Upper lobe of left lung (tissue), 6 donors: ENCODE measurements around the gene RBM41. TPM values are rescaled to one million over a fixed set of nuclear protein-coding genes. Genes with fewer than 3 reads are reported as not detected.
A peak's percentile ranks its signal among the peaks of the same experiment; 100 is the strongest.

ENCODE experiments used
- ATAC-seq, 2 donors: fragments of 200-7000 bp; cut with Tn5 transposase; one replicate each; pipeline ENCODE4 v1.9.1; 2022; ENCODE audit warnings: mild to moderate bottlenecking in 2 of 2, moderate library complexity in 2 of 2; ENCODE audit not compliant: low FRiP score in 2 of 2
- DNase-seq, 2 donors: peaks; one replicate each; pipeline ENCODE4 v3.0.0-alpha.2; 2019 to 2020
- H3K27ac ChIP-seq, 4 donors: fragments of 200-600 bp; sonication (generic); one replicate each; pipeline ENCODE4 v1.5.1; 2016 to 2019
- H3K27me3 ChIP-seq, 4 donors: fragments of 200-600 bp; sonication (generic); one replicate each; pipeline ENCODE4 v1.5.1; 2017 to 2019
- H3K36me3 ChIP-seq, 4 donors: fragments of 200-600 bp; sonication (generic); one replicate each; pipeline ENCODE4 v1.5.1; 2016 to 2019
- H3K4me1 ChIP-seq, 4 donors: fragments of 200-600 bp; sonication (generic); one replicate each; pipeline ENCODE4 v1.5.1; 2018 to 2019
- H3K4me3 ChIP-seq, 4 donors: fragments of 200-600 bp; sonication (generic); one replicate each; pipeline ENCODE4 v1.5.1; 2017 to 2019; ENCODE audit warnings: mild to moderate bottlenecking in 2 of 4, moderate library complexity in 1 of 4
- H3K9me3 ChIP-seq, 4 donors: fragments of 200-600 bp; sonication (generic); one replicate each; pipeline ENCODE4 v1.5.1; 2018 to 2019
- CTCF ChIP-seq, 6 experiments: fragments of 450-650 bp in 4 of 6; fragments of 200-600 bp in 2 of 6; sonication (generic) in 2 of 6; IDR thresholded peaks; one replicate each; pipeline ENCODE4 v1.5.1; 2016 to 2019; ENCODE audit warnings: antibody characterized with exemption in 6 of 6
- EP300 ChIP-seq, 4 donors: sonication (generic); formaldehyde crosslinking; IDR thresholded peaks; one replicate each; pipeline ENCODE4 v1.5.1; 2017; ENCODE audit warnings: antibody characterized with exemption in 4 of 4, control low read depth in 2 of 4
- POLR2A ChIP-seq, 4 donors: fragments of 450-650 bp; IDR thresholded peaks; one replicate each; pipeline ENCODE4 v1.5.1; 2016 to 2017; ENCODE audit warnings: antibody characterized with exemption in 4 of 4, mild to moderate bottlenecking in 2 of 4
- POLR2AphosphoS5 ChIP-seq, 2 donors: sonication (generic); formaldehyde crosslinking; IDR thresholded peaks; one replicate each; pipeline ENCODE4 v1.5.1; 2017; ENCODE audit warnings: antibody characterized with exemption in 2 of 2
- WGBS, 2 donors: methylation state at CpG; one replicate each; pipeline ENCODE4 v1.1.5; 2017 to 2018; 5-methylcytosine and 5-hydroxymethylcytosine counted together
- total RNA-seq, 6 donors: library from RNA; depleted of rRNA in 4 of 6; stranded (reverse); fragments of >200 nt in 4 of 6; gene quantifications; one replicate each; pipeline versions ENCODE4 v1.1.0 to v1.2.1, GENCODE V29; 2016 to 2021
- donor health status: DM: no; HTN: no; CAD: no; lungs with moderate emphysema.
- donor health status: DM: no; HTN: yes; CAD: no; lungs with severe emphysema.

Gene RBM41
- total RNA-seq, 6 donors from 2014 or later = 10.9 to 49.2 (median 16.5) TPM

DNA sequence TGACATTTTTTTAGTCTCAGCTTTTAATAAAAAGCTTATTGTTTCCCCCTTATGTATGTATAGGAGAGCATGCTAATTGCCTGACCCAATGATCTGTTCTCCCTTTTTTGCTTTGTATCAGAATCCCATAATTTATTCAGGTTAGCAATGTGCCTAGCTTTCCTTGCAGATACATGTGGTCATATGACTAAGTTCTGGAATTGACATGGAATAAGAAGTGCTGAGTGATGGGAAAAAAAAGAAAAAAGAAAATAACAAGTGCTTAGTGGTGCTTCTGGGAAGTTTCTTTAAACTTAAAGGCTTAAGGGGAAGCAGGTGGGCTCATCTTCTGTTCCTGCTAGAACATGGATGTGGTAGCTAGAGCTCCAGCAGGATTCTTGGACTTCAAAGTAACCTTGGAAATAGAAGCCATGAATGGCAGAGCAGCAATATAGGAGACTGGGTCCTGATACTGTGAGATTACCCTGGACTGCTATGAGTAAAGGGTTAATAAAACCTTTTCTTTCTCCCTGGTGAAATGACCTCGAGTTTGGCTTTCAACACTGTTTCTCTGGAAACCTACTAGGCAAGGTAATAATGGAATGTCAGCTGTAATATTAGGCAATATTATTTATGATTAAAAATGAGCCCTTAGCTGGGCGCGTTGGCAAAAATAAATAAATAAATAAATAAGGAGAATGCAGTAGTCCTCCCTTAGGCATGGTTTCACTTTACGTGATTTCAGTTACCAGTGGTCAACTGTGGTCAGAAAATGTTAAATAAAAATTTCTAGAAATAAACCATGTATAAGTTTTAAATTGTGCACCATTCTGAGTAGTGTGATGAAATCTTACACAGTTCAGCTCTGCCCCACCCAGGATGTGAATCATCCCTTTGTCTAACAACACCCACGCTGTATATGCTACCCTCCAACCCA lies 16.7 kb upstream of the RBM41 start:
- no peaks in the 10 kb centered on the region for H3K36me3 ChIP-seq
- DNase-seq (no peak), ATAC-seq (no peak)
- H3K27ac ChIP-seq = no peak overlapping the region
- H3K27me3 ChIP-seq = no peaks in the 10 kb centered on the region
- TF ChIP-seq POLR2A (IDR thresholded peaks at IDR 0.05) = no peak
- TF ChIP-seq CTCF (IDR thresholded peaks at IDR 0.05) = no peak
- no peak for TF ChIP-seq EP300 (IDR thresholded peaks at IDR 0.05)
- TF ChIP-seq POLR2AphosphoS5 (IDR thresholded peaks at IDR 0.05) = no peak
- no peaks in the 10 kb centered on the region for H3K9me3 ChIP-seq
- no peaks in the 10 kb centered on the region for H3K4me1 ChIP-seq
- 51 to 71% methylated on average over 5 of the region's 5 CpGs for WGBS, 2 donors
- H3K4me3 ChIP-seq = no peak overlapping the region

DNA sequence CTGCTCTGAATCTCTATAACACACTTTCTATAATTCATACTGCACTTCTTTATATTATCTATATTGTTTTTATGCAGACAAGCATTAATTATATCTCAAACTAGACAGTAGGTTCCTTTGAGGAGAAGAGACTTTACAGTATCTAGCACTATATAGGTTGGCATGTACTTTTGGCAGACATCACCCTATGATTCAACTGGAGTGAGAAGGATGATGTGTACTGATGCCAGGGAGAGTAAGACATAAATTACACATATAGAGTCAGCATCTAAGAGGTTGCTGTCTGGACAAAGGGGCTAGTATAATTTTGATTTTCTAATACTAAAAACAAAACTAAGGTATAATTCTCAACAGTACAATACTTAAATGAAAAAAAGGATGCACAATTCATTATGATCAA lies 5.1 kb upstream of the RBM41 start:
- TF ChIP-seq POLR2AphosphoS5 (IDR thresholded peaks at IDR 0.05) = no peak
- no peak for TF ChIP-seq CTCF (IDR thresholded peaks at IDR 0.05)
- no peak for TF ChIP-seq POLR2A (IDR thresholded peaks at IDR 0.05)
- no peak for TF ChIP-seq EP300 (IDR thresholded peaks at IDR 0.05)

DNA sequence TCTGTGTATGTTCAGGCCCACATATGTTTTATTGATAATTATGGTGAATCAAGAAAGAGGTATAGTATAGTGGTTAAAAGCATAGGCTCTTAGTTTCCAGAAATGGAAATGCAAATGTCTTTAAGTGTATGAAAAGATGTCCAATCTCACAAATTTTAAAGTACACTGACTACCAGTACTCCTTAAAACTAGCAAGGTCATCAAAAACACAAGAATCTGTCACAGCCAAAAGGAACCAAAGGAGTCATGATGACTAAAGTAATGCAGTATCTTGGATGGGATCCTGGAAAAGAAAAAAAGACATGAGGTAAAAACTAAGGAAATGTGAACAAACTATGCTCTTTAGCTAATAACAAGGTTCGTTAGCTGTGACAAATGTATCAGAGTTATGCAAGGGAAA lies 661 bp upstream of the RBM41 start:
- Histone ChIP-seq H3K36me3 (peaks cover 0 to 21% (median 0%) of the 10 kb centered on the region in 4 donors), H3K4me3 (peak overlapping the region in 2 of 4 donors; percentile 66 to 70), H3K9me3 (no peaks in the 10 kb centered on the region), H3K27ac (peak overlapping the region in 2 of 4 donors; percentile 43 to 82), H3K4me1 (no peaks in the 10 kb centered on the region), H3K27me3 (no peaks in the 10 kb centered on the region)
- DNase-seq = no peak
- 80 to 100% methylated on average over 1 of the region's 1 CpG for WGBS, 2 donors
- ATAC-seq = no peak
- TF ChIP-seq EP300 (IDR thresholded peaks at IDR 0.05) (no peak), POLR2A (IDR thresholded peaks at IDR 0.05) (no peak), POLR2AphosphoS5 (IDR thresholded peaks at IDR 0.05) (no peak), CTCF (IDR thresholded peaks at IDR 0.05) (no peak)

More for the DNA sequence above, 5.1 kb upstream of the RBM41 start:
- Histone ChIP-seq H3K27ac (no peak overlapping the region), H3K27me3 (no peaks in the 10 kb centered on the region), H3K4me1 (no peaks in the 10 kb centered on the region), H3K9me3 (no peaks in the 10 kb centered on the region), H3K4me3 (no peak overlapping the region), H3K36me3 (no peaks in the 10 kb centered on the region)
- DNase-seq = no peak
- no peak for ATAC-seq

- Histone ChIP-seq H3K27ac (peak overlapping the region; percentile 43 to 82 (median 78)), H3K27me3 (no peaks in the 10 kb centered on the region), H3K4me1 (no peaks in the 10 kb centered on the region), H3K4me3 (peak overlapping the region; percentile 11 to 70 (median 60)), H3K36me3 (peaks cover 0 to 30% (median 3%) of the 10 kb centered on the region in 4 donors), H3K9me3 (no peaks in the 10 kb centered on the region)
- DNase-seq (no peak), ATAC-seq (no peak)
- 0 to 26% methylated on average over 5 to 8 of the region's 8 CpGs for WGBS, 2 donors
- TF ChIP-seq CTCF (IDR thresholded peaks at IDR 0.05) (no peak), EP300 (IDR thresholded peaks at IDR 0.05) (no peak), POLR2AphosphoS5 (IDR thresholded peaks at IDR 0.05) (no peak), POLR2A (IDR thresholded peaks at IDR 0.05) (no peak)
Observed at GRCh38 chrX:107117993-107118321, 665 bp downstream of the RBM41 start.

- peaks cover 0 to 6% (median 0%) of the 10 kb centered on the region in 4 donors for H3K36me3 ChIP-seq
- no peaks in the 10 kb centered on the region for H3K27me3 ChIP-seq
- no peak overlapping the region for H3K27ac ChIP-seq
- WGBS, 2 donors = 89 to 100% methylated on average over 1 of the region's 1 CpG
- no peak overlapping the region for H3K4me3 ChIP-seq
- DNase-seq = no peak
- TF ChIP-seq POLR2A (IDR thresholded peaks at IDR 0.05) (no peak), CTCF (IDR thresholded peaks at IDR 0.05) (no peak), EP300 (IDR thresholded peaks at IDR 0.05) (no peak), POLR2AphosphoS5 (IDR thresholded peaks at IDR 0.05) (no peak)
- H3K4me1 ChIP-seq = no peaks in the 10 kb centered on the region
- no peaks in the 10 kb centered on the region for H3K9me3 ChIP-seq
- no peak for ATAC-seq
Observed at GRCh38 chrX:107107459-107107858, 11.2 kb downstream of the RBM41 start.
